ENCODE data around the gene CYSLTR2.

DNA sequence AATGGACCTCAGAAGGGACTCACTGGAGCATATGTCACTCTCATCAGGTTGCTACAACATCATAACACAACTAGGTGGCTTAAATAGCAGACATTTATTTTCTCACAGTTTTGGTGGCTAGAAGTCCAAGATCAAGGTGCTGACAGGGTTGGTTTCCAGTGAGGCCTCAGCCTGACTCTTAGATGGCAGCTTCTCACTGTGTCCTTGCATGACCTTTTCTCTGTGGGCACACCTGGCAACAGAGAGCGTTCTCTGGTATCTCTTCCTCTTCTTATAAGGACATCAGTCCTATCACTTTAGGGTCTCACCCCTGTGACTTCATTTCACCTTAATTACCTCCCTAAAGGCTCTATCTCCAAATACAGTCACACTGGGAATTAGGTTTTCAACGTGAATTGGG, 74.5 kb downstream of the CYSLTR2 start:
- no peak for TF ChIP-seq CTCF (conservative IDR thresholded peaks at IDR 0.05; ENCODE audit: low read depth, low read length)
- no peak for TF ChIP-seq EZH2 (IDR thresholded peaks at IDR 0.05; ENCODE audit: low read length, unreplicated experiment)
- TF ChIP-seq EZH2phosphoT487 (IDR thresholded peaks at IDR 0.05; ENCODE audit: borderline replicate concordance, low read length) = no peak

Data from PC-3 (cell line).